Measurements from ENCODE around the gene CLCA1.

The CLCA1 gene

GRCh38 chr1:86503406-86504136, 34.8 kb downstream of the CLCA1 start:
- DNase-seq (ENCODE audit: low read depth): no peak

GRCh38 chr1:86504137-86504479, 35.4 kb downstream of the CLCA1 start:
- no peak for DNase-seq (ENCODE audit: low read depth)

DNA sequence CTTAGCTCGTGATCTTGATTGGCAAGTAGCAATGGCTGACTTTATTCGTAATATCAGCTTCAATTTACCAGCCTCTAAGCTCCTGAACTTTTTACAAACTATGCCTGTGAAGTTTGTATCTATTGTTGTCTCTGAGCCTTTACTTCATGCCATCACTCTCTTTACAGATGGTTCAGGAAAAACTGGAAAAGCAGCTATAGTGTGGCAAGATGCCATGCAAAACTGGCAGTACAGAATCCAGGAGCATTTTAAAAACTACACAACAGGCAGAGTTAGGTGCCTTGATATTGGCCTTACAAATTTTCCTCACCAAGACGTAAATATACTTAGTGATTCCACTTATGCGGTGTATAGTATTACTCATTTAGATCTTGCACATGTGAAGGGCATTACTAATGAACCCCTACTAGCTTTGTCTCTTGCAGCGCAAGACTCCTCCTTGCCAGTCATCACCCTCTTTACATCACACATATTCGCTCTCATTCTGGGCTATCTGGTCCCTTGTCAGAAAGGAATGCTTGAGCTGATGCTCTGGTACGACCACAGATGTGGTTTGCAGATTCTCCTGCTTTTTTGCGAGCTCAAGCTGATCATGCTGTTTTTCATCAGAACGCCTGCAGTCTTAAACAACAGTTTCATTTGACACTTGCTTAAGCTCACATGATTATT, 36.3 kb downstream of the CLCA1 start:
- DNase-seq (ENCODE audit: low read depth): no peak

- no peak for DNase-seq (ENCODE audit: low read depth)
These were observed 36.8 kb downstream of the CLCA1 start for GRCh38 chr1:86505564-86505902.

DNA sequence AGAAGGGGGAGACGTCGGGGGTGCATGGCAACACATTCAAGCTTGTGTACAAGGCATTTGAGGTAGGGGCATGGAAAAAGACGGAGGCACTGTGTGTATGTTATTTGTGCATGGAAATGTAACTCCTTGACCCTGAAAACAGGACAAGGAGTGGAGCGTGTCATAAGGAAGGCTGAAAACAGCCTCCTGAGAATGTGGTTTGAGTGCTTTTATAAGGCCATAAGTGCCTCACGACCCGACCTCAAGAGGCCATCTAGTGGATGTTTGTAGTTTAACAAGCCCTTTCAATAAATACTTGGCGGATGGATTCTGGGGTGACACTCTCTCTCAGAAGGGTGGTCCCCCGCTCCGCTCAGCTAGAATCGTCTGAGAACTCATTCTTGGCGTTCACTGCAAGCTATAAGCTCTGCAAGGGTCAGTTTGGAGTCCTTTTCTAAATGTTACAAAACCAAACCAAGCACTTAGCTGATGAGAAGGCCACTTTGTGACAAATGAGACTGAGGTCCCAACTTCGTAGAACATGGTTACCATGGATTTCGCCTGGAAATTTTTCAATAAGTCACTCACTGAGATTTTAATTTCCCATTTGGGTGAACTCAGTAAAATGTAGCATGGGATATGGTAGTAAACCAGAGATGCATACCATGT, 39.3 kb downstream of the CLCA1 start:
- DNase-seq (ENCODE audit: low read depth): no peak

DNA sequence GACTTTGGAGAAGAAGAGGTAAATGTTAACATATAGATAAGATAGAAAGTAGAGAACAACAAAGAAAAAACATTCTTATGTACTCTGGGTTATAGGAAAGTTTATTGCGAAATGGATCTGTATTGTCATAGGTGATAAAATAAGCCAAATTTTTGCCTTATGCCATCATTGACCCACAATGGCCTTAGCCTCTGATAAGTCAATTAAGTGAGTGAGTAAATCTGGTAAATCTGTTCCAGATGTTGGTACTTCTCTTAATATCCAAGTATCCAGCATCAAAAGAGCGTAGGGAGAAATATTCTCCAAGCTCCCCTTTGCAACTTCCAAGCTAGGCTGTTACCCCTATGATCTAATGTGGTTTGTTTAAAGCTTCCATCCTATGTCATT, 39.8 kb downstream of the CLCA1 start:
- no peak for DNase-seq (ENCODE audit: low read depth)

- DNase-seq (ENCODE audit: low read depth): no peak
These were observed 46.9 kb downstream of the CLCA1 start for GRCh38 chr1:86515597-86515996.

- DNase-seq (ENCODE audit: low read depth): no peak
These were observed 47.6 kb downstream of the CLCA1 start for GRCh38 chr1:86516335-86516734.

DNA sequence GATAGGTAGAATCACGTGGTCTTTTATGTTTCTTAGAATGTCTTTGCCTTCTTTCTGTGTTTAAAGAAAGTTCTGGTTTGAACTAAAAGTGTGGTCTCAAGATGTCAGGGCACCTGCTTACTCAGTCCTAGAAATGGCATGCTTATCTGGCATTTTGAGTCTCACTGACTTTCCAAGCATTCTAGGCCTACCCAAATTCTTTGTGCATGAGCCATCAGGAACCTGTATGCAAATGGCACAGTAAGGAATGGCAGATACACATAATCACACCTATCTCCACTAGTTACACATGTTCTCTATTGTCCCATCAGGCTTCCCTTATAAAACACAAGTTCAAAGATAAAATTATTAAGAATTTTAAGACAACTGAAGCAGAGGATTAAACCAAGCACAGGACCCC, 48.6 kb downstream of the CLCA1 start:
- DNase-seq (ENCODE audit: low read depth): no peak

GRCh38 chr1:86520789-86521521, 52.2 kb downstream of the CLCA1 start:
- DNase-seq (ENCODE audit: low read depth): no peak

DNA sequence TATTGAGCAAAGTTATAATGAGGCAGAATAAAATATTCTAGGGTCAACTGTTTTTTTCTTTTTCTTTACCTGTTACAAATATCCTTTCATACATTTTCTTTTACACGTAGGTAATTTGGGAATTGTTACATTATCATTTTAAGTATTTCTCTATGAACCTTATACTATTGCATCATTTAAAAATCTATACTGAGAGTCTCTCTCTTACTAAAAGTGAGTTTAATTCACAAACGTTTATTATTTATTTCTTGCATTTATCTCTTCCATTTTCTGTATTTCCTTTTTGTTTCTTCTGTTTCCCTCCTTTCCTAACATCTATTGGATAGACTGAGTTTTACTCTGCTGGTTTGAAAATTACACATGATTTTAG, 52.8 kb downstream of the CLCA1 start:
- DNase-seq (ENCODE audit: low read depth): no peak

DNA sequence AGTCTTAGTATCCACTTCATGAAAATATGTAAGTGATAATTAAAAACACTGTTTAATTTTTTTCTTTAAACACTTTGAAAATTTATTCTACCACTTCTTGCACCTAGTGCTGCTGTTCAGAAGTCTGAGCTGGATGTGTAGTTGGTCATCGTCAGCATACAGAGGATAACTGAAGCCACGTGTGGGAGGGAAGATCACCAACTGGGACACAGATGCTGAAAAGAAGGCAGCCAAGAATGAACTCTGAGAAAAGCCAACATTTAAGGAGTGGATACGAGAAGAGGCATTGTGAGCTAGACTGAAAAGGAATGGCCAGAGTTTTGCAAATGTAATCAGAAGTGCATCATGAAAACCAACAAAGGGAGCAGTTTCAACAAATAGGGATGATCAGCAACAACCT, 53.5 kb downstream of the CLCA1 start:
- no peak for DNase-seq (ENCODE audit: low read depth)

DNA sequence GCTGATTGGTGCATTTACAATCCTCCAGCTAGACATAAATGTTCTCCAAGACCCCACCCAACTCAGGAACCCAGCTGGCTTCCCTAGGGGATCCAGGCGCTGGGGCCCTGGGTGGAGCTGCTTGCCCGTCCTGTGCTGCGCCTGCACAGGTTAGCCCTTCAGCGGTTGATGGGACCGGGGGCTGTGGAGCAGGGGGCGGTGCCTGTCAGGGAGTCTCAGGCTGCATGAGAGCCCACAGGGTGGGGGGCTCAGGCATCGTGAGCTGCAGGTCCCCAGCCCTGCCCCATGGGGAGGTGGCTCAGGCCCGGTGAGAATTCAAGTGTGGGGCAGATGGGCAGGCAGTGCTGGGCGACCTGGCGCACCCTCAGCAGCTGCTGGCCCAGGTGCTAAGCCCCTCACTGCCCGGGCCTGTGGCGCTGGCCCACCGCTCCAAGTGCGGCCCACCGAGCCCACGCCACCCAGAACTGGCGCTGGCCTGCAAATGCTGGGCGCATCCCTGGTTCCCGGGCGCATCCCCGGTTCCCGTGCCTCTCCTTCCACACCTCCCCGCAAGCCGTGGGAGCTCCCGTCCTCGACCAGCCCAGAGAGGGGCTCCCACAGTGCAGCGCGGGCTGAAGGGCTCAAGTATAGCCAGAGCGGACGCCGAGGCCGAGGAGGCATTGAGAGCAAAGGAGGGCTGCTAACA, 55.1 kb downstream of the CLCA1 start:
- DNase-seq (ENCODE audit: low read depth): no peak

GRCh38 chr1:86527306-86527705, 58.6 kb downstream of the CLCA1 start:
- DNase-seq (ENCODE audit: low read depth): no peak

- no peak for DNase-seq (ENCODE audit: low read depth)
These were observed 61.6 kb downstream of the CLCA1 start for GRCh38 chr1:86530211-86530845.

GRCh38 chr1:86537928-86538695, 69.4 kb downstream of the CLCA1 start:
- DNase-seq (ENCODE audit: low read depth): no peak

GRCh38 chr1:86538775-86539174, 70.0 kb downstream of the CLCA1 start:
- DNase-seq (ENCODE audit: low read depth): no peak

- DNase-seq (ENCODE audit: low read depth): no peak
These were observed 73.1 kb downstream of the CLCA1 start for GRCh38 chr1:86541859-86542258.

GRCh38 chr1:86542631-86543030, 73.9 kb downstream of the CLCA1 start:
- no peak for DNase-seq (ENCODE audit: low read depth)

DNA sequence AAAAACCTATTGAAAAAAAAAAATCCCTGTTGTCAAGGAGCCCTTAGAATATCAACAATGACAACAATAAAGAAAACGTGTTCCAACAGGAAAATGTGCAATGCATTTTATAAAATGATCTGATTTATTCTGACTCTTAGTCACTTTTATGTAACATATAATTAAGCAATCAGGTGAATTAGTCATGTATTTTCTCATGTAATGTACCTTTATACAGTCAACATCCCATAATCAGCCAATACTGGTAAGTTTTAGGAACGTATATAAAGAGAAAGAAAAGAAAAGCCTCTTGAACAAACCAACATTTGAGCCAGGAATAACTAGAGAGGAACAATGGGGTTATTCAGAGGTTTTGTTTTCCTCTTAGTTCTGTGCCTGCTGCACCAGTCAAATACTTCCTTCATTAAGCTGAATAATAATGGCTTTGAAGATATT, 78.1 kb downstream of the CLCA1 start, which contains the start of gene CLCA4:
TSS of gene CLCA4 (plus strand) at position 292 of the 435 bp plus-strand sequence. CDS start at position 334, 42 bp downstream.
- DNase-seq (ENCODE audit: low read depth): no peak

GRCh38 chr1:86548839-86549238, 80.1 kb downstream of the CLCA1 start:
- DNase-seq (ENCODE audit: low read depth): no peak
